H1 (cell line): ENCODE measurements around the gene THSD1. TPM values are rescaled to one million over a fixed set of nuclear protein-coding genes. Genes with fewer than 3 reads are reported as not detected.

Experiments used
- CTCF ChIA-PET: fragments of 300-600 bp; sonication (Branson Sonifier 250); formaldehyde crosslinking; loops from one replicate; lab custom pipeline; 2021; ENCODE audit not compliant: partially characterized antibody; lab: Charles Lee
- POLR2A ChIA-PET: fragments of 300-600 bp; sonication (Branson Sonifier 250); formaldehyde crosslinking; loops from one replicate; lab custom pipeline; 2021; ENCODE audit warnings: inconsistent platforms; ENCODE audit not compliant: partially characterized antibody; lab: Charles Lee
- DNase-seq, 2 experiments: peaks; one replicate each; pipeline versions ENCODE4 v3.0.0 to v3.0.0-alpha.2; 2010 to 2022; ENCODE audit warnings: low spot score in 2 of 2, low read depth in 1 of 2, mixed read lengths in 1 of 2
- FAIRE-seq: peaks from 2 replicates; lab custom pipeline; 2011; peaks lifted over from hg19 to GRCh38; lab: Jason Lieb, UNC
- H2AFZ ChIP-seq: 2 replicates; pipeline ENCODE4 v1.8.1; 2012; ENCODE audit warnings: low read length, inconsistent platforms
- H2AK5ac ChIP-seq: 2 replicates; pipeline ENCODE4 v1.6.1; 2013; ENCODE audit warnings: low read depth, low read length
- H2BK120ac ChIP-seq: replicated peaks from 2 replicates; pipeline ENCODE3; 2013; ENCODE audit warnings: low read depth, low read length, inconsistent platforms
- H2BK12ac ChIP-seq: 2 replicates; pipeline ENCODE4 v1.6.1; 2013; ENCODE audit warnings: low read depth, low read length
- H2BK15ac ChIP-seq: 2 replicates; pipeline ENCODE4 v1.6.1; 2013; ENCODE audit warnings: low read length
- H2BK20ac ChIP-seq: 2 replicates; pipeline ENCODE4 v1.6.1; 2013; ENCODE audit warnings: low read length
- H2BK5ac ChIP-seq: 2 replicates; pipeline ENCODE4 v1.6.1; 2013; ENCODE audit warnings: low read depth, low read length
- H3K14ac ChIP-seq: 2 replicates; pipeline ENCODE4 v1.6.1; 2013; ENCODE audit warnings: inconsistent platforms; ENCODE audit not compliant: insufficient read length
- H3K18ac ChIP-seq: 2 replicates; pipeline ENCODE4 v1.6.1; 2013; ENCODE audit warnings: low read length; ENCODE audit errors: extremely low read depth
- H3K23ac ChIP-seq: 2 replicates; pipeline ENCODE4 v1.6.1; 2013; ENCODE audit warnings: inconsistent platforms; ENCODE audit not compliant: insufficient read length
- H3K23me2 ChIP-seq: 2 replicates; pipeline ENCODE4 v1.6.1; 2013; ENCODE audit warnings: low read depth, low read length
- H3K27ac ChIP-seq: 2 replicates; pipeline ENCODE4 v1.6.1; 2011; ENCODE audit warnings: low read depth, low read length, inconsistent platforms
- H3K27me3 ChIP-seq, 4 experiments: replicated peaks in 1 of 4; 1 replicate in 1 of 4; 2 replicates in 3 of 4; pipeline versions ENCODE4 v1.6.1 to v1.8.1; 2011 to 2013; ENCODE audit warnings: low read length in 3 of 4, mild to moderate bottlenecking in 3 of 4, inconsistent platforms in 2 of 4, mixed read lengths in 2 of 4, moderate library complexity in 1 of 4; ENCODE audit not compliant: control insufficient read depth in 3 of 4, insufficient read depth in 3 of 4; ENCODE audit errors: extremely low read depth in 1 of 4
- H3K36me3 ChIP-seq, 4 experiments: 2 replicates each; pipeline versions ENCODE4 v1.6.1 to v1.8.1; 2011 to 2013; ENCODE audit warnings: mild to moderate bottlenecking in 4 of 4, low read length in 3 of 4, moderate library complexity in 2 of 4, control low read depth in 1 of 4, inconsistent platforms in 1 of 4; ENCODE audit not compliant: insufficient read depth in 4 of 4, control insufficient read depth in 2 of 4
- H3K4ac ChIP-seq: replicated peaks from 2 replicates; pipeline ENCODE3; 2013; ENCODE audit warnings: low read length, low read depth, mixed read lengths, inconsistent platforms; ENCODE audit not compliant: insufficient read length
- H3K4me1 ChIP-seq, 4 experiments: replicated peaks in 1 of 4; 1 replicate in 1 of 4; 2 replicates in 3 of 4; pipeline versions ENCODE4 v1.6.1 to v1.8.1; 2011 to 2013; ENCODE audit warnings: low read length in 3 of 4, inconsistent platforms in 2 of 4, mixed read lengths in 1 of 4; ENCODE audit not compliant: insufficient read depth in 4 of 4, control insufficient read depth in 3 of 4
- H3K4me2 ChIP-seq, 2 experiments: 2 replicates each; pipeline versions ENCODE4 v1.6.1 to v1.8.1; 2011 to 2013; ENCODE audit warnings: low read depth in 2 of 2, low read length in 2 of 2, control low read depth in 1 of 2, inconsistent platforms in 1 of 2, mild to moderate bottlenecking in 1 of 2; ENCODE audit not compliant: insufficient read depth in 1 of 2
- H3K4me3 ChIP-seq, 4 experiments: fragments of 200-600, 300-600 bp in 1 of 4; sonication (generic), shearing (Covaris generic), sonication (Bioruptor Twin) in 1 of 4; 2 replicates each; pipeline versions ENCODE4 v1.5.1 to v1.8.1; 2011 to 2016; ENCODE audit warnings: low read length in 4 of 4, low read depth in 3 of 4, control low read depth in 2 of 4, inconsistent platforms in 2 of 4, mild to moderate bottlenecking in 2 of 4, mixed read lengths in 1 of 4, moderate library complexity in 1 of 4; ENCODE audit not compliant: insufficient read depth in 2 of 4; ENCODE audit errors: extremely low read depth in 1 of 4
- H3K56ac ChIP-seq: replicated peaks from 2 replicates; pipeline ENCODE3; 2013; ENCODE audit warnings: low read depth, mild to moderate bottlenecking, mixed read lengths, low read length, inconsistent platforms; ENCODE audit not compliant: insufficient read length
- H3K79me1 ChIP-seq: 2 replicates; pipeline ENCODE4 v1.6.1; 2013; ENCODE audit warnings: low read depth, low read length, control low read depth
- H3K79me2 ChIP-seq, 2 experiments: 2 replicates each; pipeline versions ENCODE4 v1.6.1 to v1.8.1; 2012 to 2013; ENCODE audit warnings: low read length in 2 of 2, mild to moderate bottlenecking in 2 of 2, inconsistent platforms in 1 of 2; ENCODE audit not compliant: insufficient read depth in 2 of 2, control insufficient read depth in 1 of 2
- H3K9ac ChIP-seq, 4 experiments: replicated peaks in 1 of 4; 1 replicate in 1 of 4; 2 replicates in 3 of 4; pipeline versions ENCODE4 v1.6.1 to v1.8.1; 2011 to 2013; ENCODE audit warnings: low read depth in 3 of 4, low read length in 3 of 4, control low read depth in 2 of 4, mild to moderate bottlenecking in 2 of 4, moderate library complexity in 2 of 4, inconsistent platforms in 1 of 4; ENCODE audit errors: extremely low read depth in 1 of 4
- H3K9me3 ChIP-seq, 2 experiments: 2 replicates each; pipeline versions ENCODE4 v1.6.1 to v1.8.1; 2012 to 2013; ENCODE audit warnings: mild to moderate bottlenecking in 2 of 2, moderate library complexity in 2 of 2, control low read depth in 1 of 2, inconsistent platforms in 1 of 2, low read depth in 1 of 2, low read length in 1 of 2, mixed read lengths in 1 of 2; ENCODE audit not compliant: insufficient read depth in 2 of 2
- H4K20me1 ChIP-seq, 2 experiments: replicated peaks in 1 of 2; 2 replicates each; pipeline versions ENCODE3 to v1.8.1; 2011 to 2013; ENCODE audit warnings: inconsistent platforms in 2 of 2, low read length in 2 of 2, mild to moderate bottlenecking in 1 of 2; ENCODE audit not compliant: insufficient read depth in 2 of 2, control insufficient read depth in 1 of 2
- H4K5ac ChIP-seq: 2 replicates; pipeline ENCODE4 v1.6.1; 2013; ENCODE audit warnings: low read length, low read depth, mixed read lengths, inconsistent platforms; ENCODE audit not compliant: insufficient read length
- H4K8ac ChIP-seq: 2 replicates; pipeline ENCODE4 v1.8.0; 2013; ENCODE audit warnings: mild to moderate bottlenecking, moderate library complexity, low read length, inconsistent platforms; ENCODE audit not compliant: insufficient read depth; ENCODE audit errors: extremely low read depth
- H4K91ac ChIP-seq: replicated peaks from 2 replicates; pipeline ENCODE3; 2013; ENCODE audit warnings: low read length, mixed read lengths, inconsistent platforms; ENCODE audit not compliant: insufficient read length
- BCL11A ChIP-seq, 2 experiments: IDR thresholded peaks; one replicate each; pipeline ENCODE4 v1.6.1; 2011; ENCODE audit warnings: low read depth in 2 of 2, low read length in 2 of 2, mild to moderate bottlenecking in 2 of 2
- RNF2 ChIP-seq: fragments of 200-900, 300-1000 bp; sonication (generic); IDR thresholded peaks from 2 replicates; pipeline ENCODE4 v1.7.1; 2016; ENCODE audit warnings: borderline replicate concordance, low read depth, mild to moderate bottlenecking, antibody characterized with exemption, low read length; ENCODE audit not compliant: poor library complexity, severe bottlenecking; ENCODE audit errors: missing control alignments
- SP1 ChIP-seq: IDR thresholded peaks from 2 replicates; pipeline ENCODE4 v1.6.1; 2011; ENCODE audit warnings: low read depth, low read length
- WGBS, 2 experiments: shearing (Covaris generic) in 1 of 2; methylation state at CpG; one replicate each; pipeline versions ENCODE4 v1.1.6 to v1.1.7; 2013 to 2015; ENCODE audit warnings: low lambda C conversion rate in 2 of 2, mixed read lengths in 2 of 2, inconsistent platforms in 1 of 2, low coverage in 1 of 2, missing lambda C conversion rate in 1 of 2; ENCODE audit not compliant: insufficient replicate concordance in 2 of 2, insufficient coverage in 1 of 2, insufficient read length in 1 of 2; ENCODE audit errors: extremely low coverage in 1 of 2, missing lambda C conversion rate in 1 of 2; 5-methylcytosine and 5-hydroxymethylcytosine counted together
- polyA plus RNA-seq, 7 experiments: library from polyadenylated mRNA; depleted of rRNA in 3 of 7; stranded (reverse) in 5 of 7; unstranded in 2 of 7; fragments of >200 nt in 5 of 7; fragments of 200-250 nt in 2 of 7; gene quantifications; 1 replicate in 5 of 7; 2 replicates in 1 of 7; 4 replicates in 1 of 7; pipeline versions ENCODE4 v1.2.1 to v1.2.3, GENCODE V29; 2011 to 2013; ENCODE audit warnings: missing spikeins in 2 of 7, mixed read lengths in 2 of 7
- total RNA-seq: library from RNA; stranded (reverse); fragmentation: NEBNext Ultra II Directional; extraction: Animal tissue kit (Norgen Biotek cat#: 25700); gene quantifications from 2 replicates; pipeline ENCODE4 v1.2.1, GENCODE V29; 2021

The THSD1 gene
- total and polyA plus RNA-seq, 2 of the 8 experiments (the other 6 are each of a cell fraction or from before 2014, with no cell fraction given), result 0.17 to 0.35 TPM

DNA sequence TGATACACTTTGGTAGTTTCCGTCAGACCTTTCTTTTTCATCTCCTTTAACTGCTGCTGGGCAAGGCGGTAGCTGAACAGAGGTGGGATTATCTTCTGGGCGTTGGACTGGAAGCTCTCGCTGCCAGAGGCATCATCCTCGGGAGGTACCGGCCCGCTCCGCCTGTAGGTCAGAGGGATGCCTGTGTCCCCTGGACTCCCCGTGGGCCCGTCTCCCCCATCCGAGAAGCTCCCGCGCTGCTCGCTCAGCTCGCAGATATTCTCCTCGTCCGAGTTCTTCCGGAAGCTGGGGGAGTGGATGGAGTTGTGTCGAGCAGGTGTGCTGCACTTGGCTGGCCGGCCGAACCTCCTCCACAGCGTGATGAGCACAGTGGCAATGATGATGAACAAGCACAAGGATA is 27.7 kb downstream of the THSD1 start:
- no peak overlapping the region for H4K5ac ChIP-seq
- no peak overlapping the region for H3K18ac ChIP-seq
- no peak overlapping the region for H2BK15ac ChIP-seq
- no peaks in the 10 kb centered on the region for H3K79me1 ChIP-seq
- H3K4me1 ChIP-seq, result no peaks in the 10 kb centered on the region
- H4K20me1 ChIP-seq, result no peaks in the 10 kb centered on the region
- no peaks in the 10 kb centered on the region for H3K79me2 ChIP-seq
- H3K9ac ChIP-seq, result no peak overlapping the region
- H2BK20ac ChIP-seq, result no peak overlapping the region
- no peaks in the 10 kb centered on the region for H3K9me3 ChIP-seq
- no peak overlapping the region for H4K8ac ChIP-seq
- no peaks in the 10 kb centered on the region; a peak in 1 of 7 replicates for H3K27me3 ChIP-seq
- TF ChIP-seq SP1, result no peak
- TF ChIP-seq RNF2, result no peak
- TF ChIP-seq BCL11A (IDR thresholded peaks at IDR 0.05; ENCODE audit: low read depth in 2 of 2, low read length in 2 of 2), result no peak
- no peak overlapping the region for H2BK5ac ChIP-seq
- DNase-seq (no peak), FAIRE-seq (no peak)
- H2AFZ ChIP-seq, result no peak overlapping the region
- no peak overlapping the region for H3K4me3 ChIP-seq
- no peak overlapping the region for H3K14ac ChIP-seq
- no peak overlapping the region for H3K4me2 ChIP-seq
- no peak overlapping the region for H2BK120ac ChIP-seq
- no peaks in the 10 kb centered on the region for H3K36me3 ChIP-seq
- no peak overlapping the region for H2AK5ac ChIP-seq
- ChIA-PET POLR2A (no interaction called here), CTCF (interaction anchor here (1.1 kb wide), 1 partner anchor 58 kb away, joined by 3 read pairs; no protein-coding TSS in a partner anchor)
- no peaks in the 10 kb centered on the region; the same call in 1 of the 2 replicates for H3K23me2 ChIP-seq
- H3K56ac ChIP-seq, result no peak overlapping the region
- no peak overlapping the region for H3K27ac ChIP-seq
- H3K23ac ChIP-seq, result no peak overlapping the region
- H2BK12ac ChIP-seq, result no peak overlapping the region
- WGBS, 2 experiments, result 96% methylated on average over 22 of the region's 22 CpGs; no CpG with 5 or more reads in 1 of the 2 experiments
- no peak overlapping the region for H3K4ac ChIP-seq
- no peak overlapping the region for H4K91ac ChIP-seq
